IMR-90 (cell line): Measurements from ENCODE around the gene DSE.

Experiments used
- MAZ ChIP-seq: IDR thresholded peaks from 2 replicates; pipeline ENCODE4 v1.6.1; 2012; ENCODE audit warnings: low read depth, mild to moderate bottlenecking, low read length, improper control_type of control experiment, moderate library complexity, borderline replicate concordance
- NFE2L2 ChIP-seq: fragments of 150-350 bp; IDR thresholded peaks from 2 replicates; pipeline ENCODE4 v1.6.1; 2016; ENCODE audit warnings: low read depth, mild to moderate bottlenecking, low read length
- POLR2A ChIP-seq: IDR thresholded peaks from 2 replicates; pipeline ENCODE4 v1.6.1; 2012; ENCODE audit warnings: mild to moderate bottlenecking, low read depth, low read length
- RFX5 ChIP-seq: IDR thresholded peaks from 2 replicates; pipeline ENCODE4 v1.8.0; 2012; ENCODE audit warnings: low read depth, mild to moderate bottlenecking, low read length, moderate library complexity
- TF ChIP-seq, protein P1 (sequence below): conservative IDR thresholded peaks from 2 replicates; pipeline ENCODE4 v1.5.1; 2012; ENCODE audit warnings: mild to moderate bottlenecking, low read depth, low read length, improper control_type of control experiment

DNA sequence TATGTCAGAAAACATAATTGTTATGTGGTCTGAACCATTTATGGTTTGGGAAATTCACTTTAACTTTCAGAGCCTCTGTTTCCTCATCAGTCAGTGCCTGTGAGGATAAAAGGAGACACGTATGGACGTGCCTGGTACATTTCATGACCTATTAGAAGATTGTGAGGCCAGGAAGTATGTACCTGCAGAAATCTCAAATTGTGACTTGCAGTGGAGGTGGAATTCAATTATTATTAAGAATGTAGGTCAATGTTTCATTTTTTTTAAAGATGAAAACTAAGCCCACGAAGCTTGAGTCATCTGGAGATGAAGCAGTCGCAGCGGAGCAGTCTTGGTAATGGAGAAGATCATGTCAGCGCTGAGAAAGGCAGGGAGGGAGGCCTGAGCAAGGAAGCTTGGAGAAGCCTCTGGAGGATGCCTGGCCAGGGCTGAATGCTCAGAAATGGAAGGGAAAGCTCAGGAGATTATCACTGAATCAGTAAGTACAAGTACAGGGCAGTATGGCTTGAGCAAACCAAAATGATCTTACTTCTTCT lies 3.9 kb upstream of the DSE start:
- TF ChIP-seq, protein P1, sequence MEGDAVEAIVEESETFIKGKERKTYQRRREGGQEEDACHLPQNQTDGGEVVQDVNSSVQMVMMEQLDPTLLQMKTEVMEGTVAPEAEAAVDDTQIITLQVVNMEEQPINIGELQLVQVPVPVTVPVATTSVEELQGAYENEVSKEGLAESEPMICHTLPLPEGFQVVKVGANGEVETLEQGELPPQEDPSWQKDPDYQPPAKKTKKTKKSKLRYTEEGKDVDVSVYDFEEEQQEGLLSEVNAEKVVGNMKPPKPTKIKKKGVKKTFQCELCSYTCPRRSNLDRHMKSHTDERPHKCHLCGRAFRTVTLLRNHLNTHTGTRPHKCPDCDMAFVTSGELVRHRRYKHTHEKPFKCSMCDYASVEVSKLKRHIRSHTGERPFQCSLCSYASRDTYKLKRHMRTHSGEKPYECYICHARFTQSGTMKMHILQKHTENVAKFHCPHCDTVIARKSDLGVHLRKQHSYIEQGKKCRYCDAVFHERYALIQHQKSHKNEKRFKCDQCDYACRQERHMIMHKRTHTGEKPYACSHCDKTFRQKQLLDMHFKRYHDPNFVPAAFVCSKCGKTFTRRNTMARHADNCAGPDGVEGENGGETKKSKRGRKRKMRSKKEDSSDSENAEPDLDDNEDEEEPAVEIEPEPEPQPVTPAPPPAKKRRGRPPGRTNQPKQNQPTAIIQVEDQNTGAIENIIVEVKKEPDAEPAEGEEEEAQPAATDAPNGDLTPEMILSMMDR = no peak
- TF ChIP-seq POLR2A (no peak), RFX5 (no peak), NFE2L2 (no peak), MAZ (no peak)
